NCI-H128 (cell line): ENCODE measurements around the gene C2orf42.
"Not testable (repeated sequence)": the region's sequence is repeated elsewhere in the genome, so short reads cannot be mapped to it uniquely, and the experiment has no call there.

Experiments
- DNase-seq: peaks from one replicate; lab custom pipeline; 2025; ENCODE audit not compliant: unreplicated experiment; lab: John Stamatoyannopoulos, UW

Gene C2orf42

DNA sequence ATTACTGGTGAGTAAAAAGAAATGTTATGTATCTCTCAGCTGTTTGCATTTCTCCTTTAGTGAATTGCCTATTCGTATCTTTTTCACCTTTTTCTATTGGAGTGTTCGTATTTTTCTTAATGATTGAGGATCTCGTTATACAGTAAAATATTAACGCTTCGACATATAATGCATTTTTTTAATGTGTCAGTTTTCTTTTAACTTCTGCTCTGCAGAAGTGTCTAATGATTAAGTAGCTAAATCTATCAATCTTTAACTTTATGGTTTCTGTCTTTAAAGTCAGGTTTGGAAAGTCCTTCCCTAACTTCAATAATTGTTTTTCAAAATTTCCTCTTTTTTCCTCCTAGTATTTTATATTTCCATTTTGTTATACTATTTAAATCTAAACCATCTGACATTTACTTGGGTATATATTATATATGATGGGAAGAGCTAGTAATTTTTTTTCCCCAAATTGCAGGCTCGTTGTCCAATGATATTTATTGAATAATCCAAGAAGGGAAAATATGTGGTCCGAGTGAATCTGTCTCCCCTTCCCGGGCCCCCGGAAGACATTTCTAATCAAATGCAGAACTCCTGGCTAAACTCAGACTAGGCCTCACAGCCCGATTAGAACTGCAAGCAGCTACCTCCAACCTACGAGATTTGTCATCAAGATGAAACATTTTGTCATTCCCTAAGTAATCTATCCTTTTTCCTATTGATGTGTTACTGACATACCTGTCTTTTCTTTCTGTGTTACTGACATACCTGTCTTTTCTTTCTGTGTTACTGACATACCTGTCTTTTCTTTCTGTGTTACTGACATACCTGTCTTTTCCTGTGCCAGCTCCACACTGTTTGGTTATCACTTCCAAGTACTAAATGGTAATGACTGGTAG lies 86.3 kb downstream of the C2orf42 start:
- no peak for DNase-seq

DNA sequence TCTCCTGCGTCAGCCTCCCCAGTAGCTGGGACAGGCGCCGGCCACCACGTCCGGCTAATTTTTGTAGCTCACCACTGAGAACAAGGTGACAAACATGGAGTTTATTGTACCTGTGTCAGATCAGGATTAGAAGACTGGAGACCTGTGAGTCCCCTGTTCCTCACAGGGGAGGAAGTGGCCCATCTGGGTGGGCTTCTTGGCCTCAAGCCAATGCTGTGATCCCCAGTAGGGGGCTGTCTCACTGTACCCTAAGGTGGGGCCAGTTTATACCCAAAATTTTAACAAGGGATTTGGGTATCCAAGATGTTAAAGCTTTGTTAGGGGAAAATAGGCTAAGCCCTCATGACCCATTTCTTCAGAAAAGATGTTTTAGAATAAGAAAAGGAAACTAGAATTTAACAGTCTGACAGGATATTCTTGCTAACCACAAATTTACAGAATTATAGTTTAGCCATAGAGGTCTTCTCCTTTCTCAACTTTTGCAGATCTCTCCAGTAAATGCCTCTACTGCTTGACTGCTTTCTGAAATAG lies 87.2 kb downstream of the C2orf42 start:
- DNase-seq: no peak

DNA sequence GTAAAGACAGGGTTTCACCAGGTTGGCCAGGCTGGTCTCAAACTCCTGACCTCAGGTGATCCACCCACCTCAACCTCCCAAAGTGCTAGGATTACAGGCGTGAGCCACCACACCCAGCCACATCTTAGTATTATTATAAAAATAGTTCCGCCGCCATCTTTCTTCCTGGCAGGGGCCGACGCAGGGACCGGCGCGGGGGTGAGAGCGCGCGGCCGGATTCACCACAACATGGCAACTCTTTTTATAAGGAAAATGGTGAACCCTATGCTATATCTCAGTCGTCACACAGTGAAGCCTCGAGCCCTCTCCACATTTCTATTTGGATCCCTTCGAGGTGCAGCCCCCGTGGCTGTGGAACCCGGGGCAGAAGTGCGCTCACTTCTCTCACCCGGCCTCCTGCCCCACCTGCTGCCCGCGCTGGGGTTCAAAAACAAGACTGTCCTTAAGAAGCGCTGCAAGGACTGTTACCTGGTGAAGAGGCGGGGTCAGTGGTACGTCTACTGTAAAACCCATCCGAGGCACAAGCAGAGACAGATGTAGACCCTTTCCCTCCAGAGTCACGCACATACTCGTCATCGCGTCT lies 88.4 kb downstream of the C2orf42 start:
- DNase-seq: not testable (repeated sequence)

GRCh38 chr2:70101686-70102085 lies 89.1 kb downstream of the C2orf42 start:
- DNase-seq: not testable (repeated sequence)

DNA sequence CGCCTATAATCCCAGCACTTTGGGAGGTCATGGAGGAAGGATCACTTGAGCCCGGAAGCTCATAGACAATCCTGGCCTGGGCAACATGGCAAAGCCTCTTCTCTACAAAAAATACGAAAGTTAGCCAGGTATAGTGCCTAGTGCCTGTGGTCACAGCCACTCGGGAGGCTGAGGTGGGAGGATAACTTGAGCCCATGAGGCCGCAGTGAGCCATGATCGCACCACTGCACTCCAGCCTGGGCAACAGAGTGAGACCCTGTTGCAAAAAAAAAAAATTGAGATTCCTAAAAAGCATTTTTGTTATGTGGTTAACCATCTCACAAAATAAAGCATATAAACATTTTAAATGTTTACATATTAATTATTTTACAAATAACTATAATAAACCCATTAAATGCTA lies 89.6 kb downstream of the C2orf42 start:
- no peak for DNase-seq
